DMS153 treated with DMSO at 0.1 percent for 48 hours (cell line): ENCODE measurements around the gene TNFRSF13B.
"Not testable (repeated sequence)": the region's sequence is repeated elsewhere in the genome, so short reads cannot be mapped to it uniquely, and the experiment has no call there.

Experiments used
- DNase-seq: peaks from one replicate; lab custom pipeline; 2025; ENCODE audit not compliant: unreplicated experiment; lab: John Stamatoyannopoulos, UW

Gene TNFRSF13B

DNA sequence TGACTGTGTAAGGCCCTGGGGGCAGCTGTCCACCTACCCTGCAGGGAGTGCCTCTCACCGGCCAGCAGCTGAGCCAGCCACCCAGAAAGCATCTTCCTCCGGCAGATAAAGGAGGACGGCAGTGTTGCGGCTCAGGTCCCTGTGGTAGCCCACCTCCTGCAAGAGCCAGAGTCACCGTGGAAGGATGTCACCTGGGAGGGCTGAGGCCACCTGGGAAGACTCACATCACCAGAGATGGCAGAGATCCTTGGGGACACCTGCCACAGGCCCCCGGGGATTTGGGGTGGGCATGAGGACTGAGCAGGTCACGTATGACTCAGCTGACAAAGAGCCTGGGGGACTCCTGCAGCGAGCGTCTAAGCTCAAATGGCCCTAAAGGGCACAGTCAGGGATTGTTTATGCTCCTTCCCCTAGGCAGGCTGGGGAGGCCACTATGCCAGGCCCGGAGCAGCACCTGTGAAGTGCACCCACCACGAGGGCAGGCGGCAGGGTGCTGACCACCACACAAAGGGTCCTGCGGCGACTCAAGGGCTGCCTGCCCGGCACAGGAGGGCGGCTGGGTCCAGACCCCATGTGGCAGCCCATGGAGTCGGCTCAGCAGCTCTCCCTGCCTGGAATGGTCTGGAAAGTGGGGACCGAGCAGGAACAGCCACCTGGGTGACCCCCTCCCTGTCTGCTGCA is 44.1 kb downstream of the TNFRSF13B start:
- DNase-seq, result no peak

DNA sequence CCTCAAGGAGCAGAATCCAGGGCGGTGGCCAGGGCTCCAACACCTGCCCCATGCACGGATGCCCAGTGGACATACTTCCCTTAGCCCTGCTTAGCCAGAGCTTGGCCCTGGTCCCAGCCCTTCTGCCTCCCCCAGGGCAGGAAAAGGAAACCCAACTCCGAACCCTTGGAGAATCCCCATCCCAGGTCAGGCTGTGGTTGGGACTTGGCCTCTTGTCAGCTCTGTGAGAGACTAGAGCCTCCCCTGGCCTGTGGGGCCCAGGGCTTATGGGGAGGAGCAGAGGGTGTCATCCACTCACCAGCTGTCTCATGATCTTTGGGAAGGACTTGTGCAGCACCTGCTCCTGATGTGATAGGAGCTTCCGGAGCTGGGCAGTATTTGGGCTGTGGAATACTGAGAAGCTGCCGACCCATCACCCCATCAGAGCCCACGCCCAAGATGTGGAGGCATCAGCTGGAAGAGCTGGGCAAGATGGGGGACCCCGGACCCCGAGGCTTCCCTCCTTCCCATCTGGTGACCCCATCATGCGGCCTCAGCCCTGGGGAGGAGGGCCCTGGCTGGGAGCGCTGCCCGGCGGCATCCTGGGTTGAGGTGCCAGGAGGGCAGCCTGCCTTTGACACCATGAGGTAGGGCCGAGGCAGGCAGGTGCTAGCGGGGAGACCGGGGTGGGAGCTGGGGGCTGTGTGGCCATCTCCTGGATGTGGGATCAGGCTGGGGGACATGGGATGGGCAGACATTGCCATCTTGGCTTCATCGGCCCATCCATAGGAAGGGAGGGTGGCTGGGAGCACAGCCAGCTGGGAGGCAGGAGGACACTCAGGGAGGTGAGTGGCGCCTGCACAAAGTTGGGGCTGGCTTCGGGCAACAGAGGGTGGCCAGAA is 45.1 kb downstream of the TNFRSF13B start:
- DNase-seq, result no peak

DNA sequence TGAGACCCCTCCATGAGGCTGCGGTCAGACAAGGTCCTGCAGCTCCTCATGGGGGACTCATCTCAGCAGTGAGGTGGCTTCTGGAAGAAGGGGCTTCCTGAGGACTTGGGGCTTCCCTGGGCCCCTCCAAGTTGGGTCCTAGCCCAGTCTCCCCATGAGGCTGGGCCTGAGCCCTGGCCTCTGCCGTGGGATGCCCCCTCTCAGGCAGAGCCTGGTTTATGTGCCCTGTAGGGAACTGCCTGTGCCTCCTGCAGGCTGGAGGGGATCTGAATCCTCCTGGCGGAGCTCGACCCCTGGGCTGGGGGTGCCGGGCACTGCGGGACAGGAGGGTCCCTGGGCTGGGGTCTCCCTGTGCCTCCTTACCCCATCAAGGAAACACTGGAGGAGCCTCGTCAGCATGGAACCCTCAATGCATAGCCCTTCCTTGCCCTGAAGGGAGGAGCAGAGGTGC is 45.8 kb downstream of the TNFRSF13B start:
- no peak for DNase-seq

DNA sequence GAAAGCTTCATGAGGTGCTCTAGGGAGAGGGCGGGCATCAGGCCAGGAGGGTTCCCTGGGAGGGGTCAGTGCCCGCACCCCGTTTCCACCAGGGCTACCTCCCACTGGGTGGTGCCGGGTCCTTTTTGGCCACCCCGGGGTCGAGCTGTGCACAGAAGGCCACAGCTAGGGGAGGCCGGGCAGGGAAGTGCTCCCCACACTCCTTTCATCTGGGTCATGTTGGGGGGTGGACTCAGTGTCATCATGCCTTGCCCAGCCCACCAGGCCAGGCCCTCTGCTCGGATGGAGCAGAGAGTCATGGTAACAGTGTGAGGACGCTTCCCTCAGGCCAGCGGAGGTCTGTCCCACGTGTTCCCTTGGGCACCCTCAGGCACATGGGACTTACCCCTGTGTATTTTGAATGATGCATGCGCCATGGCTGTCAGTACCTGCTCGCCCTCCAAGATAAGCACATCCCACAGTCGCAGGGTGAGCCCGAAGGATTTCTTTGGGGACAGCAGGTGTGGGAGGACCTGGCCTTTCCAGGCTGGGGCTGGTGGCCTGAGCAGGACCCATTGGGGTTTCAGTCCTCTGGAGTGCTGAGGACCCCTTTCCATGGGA is 46.4 kb downstream of the TNFRSF13B start:
- no peak for DNase-seq

DNA sequence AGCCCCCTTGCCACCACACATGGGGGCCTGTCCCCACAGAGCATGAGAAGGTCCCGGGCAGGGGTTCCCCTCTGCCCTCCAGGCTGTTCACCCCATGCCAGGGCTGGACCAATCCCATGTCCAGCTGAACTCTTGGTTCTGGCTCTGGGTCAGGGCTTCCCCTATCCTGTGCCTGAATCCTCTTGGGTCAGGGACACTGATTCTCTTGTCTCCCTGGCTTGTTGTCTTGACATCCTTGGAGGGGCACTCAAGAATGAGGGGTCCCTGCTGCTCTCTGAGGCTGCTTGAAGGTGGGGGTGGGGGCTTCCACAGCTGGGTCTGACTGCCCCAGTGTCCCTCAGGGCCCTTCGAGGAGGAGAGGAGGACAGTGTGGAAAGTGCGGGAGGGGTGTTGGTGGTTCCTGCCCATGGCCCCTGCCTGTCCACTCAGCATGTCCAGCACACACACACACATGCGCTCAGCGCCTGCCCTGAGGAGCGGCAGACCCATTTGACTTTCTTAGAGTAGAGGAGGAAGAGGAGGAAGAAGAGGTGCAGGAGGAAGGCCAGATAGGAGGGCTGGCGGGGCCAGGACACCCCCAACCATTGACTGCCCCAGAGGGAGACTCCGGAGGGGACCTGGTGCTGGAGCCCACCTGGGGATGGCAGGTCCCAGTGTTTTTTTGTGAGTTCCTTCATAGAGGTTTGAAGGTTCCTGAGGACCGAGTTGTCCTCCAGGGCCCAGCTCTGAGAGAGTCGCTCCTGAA is 47.0 kb downstream of the TNFRSF13B start:
- no peak for DNase-seq

DNA sequence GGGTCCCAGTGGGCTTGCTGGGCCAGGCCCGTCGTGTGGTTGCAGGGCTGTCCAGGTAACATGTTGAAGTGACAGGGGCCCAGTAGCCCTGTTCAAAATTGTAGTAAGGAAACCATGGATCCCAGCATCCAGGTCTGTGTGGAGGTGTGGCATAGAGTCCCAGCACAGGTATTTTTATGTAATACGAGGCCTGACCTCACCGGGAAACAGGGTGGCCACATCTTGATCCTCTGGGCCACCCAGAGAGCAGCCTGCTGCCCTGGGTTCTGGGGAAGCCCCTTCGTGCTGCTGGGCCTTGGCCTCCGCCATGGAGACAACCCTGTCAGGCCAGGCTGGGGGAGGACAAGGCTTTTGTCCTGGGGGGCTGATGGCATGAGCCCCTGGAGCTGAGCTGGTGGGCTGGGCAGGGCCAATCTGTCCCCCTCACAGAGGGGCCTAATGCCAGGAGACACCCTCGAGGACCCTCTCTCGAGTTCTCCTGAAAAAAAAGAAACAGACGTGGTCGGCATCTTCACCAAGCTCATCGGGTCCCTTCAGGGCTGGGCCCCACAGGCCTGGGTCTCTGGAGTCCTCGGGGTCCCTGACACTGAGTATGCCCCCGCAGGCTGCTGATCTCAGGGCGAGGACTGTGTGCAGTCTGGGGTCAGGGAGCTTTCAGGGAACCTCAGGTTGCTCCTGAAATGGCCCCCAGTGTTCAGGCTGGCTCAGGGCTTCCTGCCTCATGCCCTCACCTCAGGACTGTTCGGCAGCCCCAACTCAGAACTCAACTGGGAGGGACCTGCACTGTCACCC is 47.8 kb downstream of the TNFRSF13B start:
- DNase-seq, result no peak

DNA sequence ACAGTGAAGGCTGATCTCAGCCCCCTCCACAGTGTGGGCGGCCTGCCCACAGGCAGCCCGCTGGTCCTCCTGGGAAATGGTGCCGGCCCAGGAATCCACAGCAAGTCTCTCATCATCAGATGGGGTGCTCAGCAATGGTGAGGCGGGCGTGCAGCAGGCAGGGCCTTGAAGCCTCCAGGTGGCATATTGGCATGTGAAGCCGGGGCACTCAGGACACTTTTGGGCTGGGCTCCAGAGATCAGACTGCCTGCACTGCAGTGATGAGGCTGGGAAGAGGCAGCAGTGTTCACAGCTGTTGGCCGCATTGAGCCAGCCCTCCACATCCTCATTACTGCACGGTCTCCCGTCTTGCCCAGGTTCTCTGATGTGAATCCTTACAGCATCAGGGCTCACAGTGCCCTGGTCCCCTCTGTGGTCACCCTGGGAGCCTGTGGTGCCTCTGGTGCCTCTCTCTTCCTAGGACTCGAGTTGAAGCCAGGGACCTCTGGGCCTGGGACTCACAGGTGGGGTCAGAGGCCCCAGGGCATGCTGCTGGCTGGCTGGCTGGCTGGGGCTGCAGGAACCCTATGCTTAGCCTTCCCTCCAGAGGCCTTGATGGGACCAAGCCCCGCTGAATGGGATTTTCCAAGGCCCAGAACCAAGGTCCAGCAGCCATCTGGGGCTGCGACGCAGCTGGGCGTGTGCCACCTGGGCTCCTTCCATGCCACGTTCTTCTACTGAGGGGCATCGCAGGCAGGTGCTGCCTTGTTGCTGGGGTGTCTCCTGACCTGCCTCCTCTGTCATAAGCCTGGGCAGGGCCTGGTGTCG is 48.6 kb downstream of the TNFRSF13B start:
- no peak for DNase-seq

DNA sequence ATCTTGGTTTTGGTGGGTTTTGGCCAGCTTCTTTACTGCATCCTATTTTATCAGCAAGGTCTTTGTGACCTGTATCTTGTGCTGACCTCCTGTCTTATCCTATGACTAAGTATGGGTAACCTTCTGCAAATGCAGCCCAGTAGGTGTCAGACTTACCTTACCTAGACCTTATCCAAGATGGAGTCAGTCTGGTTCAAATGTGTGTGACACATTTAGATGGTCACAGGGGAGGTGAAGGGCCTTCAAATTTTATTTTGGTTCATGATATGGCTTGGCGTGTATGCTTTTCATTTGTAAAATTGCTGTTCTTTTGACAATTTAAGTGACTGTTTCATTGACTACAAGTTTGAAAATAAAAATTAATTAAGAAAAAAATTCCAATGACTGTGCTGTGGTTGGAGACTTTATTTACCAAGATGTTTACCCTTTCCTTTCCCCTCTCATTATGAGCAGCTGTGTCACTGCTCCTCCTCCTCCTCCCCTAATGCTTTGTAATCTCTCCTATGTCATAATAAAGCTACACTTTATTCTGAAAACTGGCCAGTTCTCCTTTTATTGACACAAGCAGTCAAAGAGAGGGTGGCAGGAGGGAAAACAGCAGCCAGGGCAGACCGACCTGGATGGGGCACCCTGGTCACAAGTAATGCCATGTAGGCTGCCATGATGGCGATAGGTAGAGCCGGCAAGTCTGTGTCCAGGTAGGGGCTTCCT is 49.4 kb downstream of the TNFRSF13B start:
- DNase-seq, result no peak

DNA sequence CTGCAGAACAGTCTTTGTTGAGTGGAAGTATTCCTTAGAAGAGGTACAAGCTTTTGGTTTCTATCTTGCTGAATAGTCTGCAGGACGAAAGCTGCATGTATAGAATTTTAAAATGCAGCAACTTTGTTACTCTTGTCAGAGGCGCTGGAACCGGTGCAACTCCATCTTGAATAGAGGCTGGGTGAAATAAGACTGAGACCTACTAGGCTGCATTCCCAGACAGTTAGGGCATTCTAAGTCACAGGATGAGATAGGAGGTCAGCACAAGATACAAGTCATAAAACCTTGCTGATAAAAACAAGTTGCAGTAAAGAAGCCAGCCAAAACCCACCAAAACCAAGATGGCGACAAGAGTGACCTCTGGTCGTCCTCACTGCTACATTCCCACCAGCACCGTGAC is 50.5 kb downstream of the TNFRSF13B start:
- not testable (repeated sequence) for DNase-seq

DNA sequence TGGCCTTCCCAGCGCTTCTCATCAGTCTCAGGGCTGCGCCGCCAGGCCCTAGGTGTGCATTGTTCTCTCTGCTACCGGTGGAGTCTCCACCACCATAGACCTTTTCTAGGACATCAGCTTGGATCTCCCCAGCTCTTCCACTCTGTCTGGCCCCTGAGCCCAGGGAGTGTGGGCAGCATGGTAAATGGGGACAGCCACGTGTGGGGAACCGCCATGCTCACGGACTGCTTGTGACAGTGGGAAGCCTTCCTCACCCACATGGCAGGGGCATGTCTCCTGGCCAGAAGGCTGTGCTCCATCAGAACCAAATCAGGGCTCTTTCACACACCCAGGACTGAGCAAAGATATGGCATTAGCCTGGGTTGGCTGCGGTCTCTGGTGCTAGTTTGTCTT is 51.3 kb downstream of the TNFRSF13B start:
- no peak for DNase-seq

DNA sequence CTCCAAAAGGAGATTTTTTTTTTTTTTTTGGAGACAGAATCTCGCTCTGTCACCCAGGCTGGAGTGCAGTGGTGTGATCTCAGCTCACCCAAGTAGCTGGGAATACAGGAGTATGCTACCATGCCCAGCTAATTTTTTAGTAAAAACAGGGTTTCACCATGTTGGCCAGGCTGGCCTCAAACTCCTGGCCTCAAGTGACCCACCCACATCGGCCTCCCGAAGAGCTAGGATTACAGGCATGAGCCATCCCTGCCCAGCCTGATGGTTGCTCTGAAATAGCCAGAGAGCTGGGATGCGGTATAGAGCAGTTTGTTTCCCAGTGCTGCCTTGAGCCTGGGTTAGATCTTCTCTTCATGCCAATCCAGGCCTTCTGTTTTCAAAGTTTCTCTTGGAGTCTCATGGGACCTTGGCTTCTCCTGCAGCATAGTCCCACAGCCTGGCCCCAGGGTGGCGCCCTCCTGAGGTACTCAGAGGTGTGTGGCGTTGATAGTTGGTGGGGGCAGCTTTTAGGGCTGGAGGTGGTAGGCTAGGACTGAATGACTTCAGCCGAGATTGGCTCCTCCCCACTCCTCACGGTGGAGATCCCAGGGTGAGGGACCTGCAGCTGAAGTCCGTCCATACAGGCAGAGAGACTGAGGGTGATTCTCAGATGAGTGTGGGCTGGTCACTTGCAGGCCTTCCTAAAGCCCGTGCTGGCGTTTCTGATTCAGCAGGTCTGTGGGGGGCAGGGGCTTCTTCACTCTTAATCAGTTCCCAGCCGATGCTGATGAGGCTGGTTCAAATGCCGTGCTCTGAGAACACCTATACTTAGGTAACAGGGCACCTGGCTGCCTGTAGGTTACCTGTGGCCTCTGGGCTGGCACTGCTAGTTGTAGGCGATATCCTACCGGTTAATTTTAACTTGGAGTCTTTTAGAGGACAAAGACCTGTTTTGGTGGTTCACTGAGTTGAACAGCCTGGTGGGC is 52.0 kb downstream of the TNFRSF13B start:
- no peak for DNase-seq

DNA sequence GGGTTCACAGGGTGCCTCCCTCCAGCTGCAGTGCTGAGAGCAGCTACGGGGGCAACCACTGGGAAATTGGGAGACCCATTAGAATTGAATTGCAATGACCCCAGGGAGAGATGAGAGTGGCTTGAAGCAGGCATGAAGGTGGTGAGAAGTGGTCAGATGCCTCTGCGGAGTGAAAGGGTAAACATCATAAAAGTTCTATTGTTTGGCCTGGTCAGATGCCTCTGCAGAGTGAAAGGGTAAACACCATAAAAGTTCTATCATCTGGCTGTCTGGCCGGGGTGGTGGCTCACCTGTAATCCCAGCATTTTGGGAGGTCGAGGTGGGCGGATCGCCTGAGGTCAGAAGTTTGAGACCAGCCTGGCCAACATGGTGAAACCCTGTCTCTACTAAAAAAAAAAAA is 53.5 kb downstream of the TNFRSF13B start:
- DNase-seq, result no peak

DNA sequence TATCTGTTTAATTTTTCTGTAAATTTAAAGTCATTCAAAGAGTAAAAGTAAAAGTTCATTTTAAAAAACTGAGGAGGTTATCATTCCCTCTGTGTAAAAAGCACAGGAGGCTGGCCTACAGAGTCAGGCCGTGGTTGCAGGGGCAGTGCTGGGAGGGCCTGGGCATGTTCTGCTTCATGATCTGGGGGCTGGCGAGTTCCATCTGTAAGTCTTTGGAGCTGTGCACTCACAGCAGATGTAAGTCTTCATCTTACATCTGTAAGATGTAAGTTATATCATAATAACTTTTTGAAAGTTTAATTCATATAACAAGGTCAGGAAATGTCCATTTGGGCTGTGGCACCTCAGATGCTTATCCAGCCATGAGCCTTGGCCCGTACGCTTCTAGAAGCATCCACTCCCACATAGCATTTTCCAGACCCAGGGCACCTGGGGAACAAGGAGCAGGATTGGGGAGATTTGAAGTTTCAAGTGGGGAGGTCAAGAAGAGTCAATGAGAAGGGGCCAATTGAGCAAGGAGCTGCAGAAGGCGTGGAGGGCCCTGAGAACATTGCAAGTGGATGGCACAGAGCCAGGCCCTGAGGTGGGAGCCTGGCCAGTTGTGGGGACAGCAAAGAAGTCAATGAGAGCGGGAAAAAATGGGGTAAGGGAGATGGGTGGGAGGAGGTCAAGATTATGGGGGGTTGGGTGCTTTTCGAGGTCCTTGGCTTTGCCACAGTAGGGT is 54.1 kb downstream of the TNFRSF13B start:
- no peak for DNase-seq

DNA sequence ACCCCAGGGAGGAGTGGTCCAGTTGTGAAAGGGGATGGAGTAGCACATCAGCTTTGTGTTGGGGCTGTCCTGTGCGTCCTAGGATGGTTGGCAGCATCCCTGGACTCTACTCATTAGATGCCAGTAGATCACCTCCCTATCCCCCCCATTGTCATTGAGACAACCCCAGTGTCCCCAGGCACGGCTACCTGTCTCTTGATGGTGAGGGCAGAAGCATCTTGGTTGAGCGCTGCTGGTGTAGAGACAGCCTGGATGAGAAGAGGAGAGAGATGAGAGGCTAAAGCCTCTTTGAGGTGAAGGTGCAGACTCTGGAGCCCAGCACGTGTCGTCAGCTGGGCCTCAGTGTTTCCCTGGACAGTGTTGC is 55.4 kb downstream of the TNFRSF13B start:
- no peak for DNase-seq

DNA sequence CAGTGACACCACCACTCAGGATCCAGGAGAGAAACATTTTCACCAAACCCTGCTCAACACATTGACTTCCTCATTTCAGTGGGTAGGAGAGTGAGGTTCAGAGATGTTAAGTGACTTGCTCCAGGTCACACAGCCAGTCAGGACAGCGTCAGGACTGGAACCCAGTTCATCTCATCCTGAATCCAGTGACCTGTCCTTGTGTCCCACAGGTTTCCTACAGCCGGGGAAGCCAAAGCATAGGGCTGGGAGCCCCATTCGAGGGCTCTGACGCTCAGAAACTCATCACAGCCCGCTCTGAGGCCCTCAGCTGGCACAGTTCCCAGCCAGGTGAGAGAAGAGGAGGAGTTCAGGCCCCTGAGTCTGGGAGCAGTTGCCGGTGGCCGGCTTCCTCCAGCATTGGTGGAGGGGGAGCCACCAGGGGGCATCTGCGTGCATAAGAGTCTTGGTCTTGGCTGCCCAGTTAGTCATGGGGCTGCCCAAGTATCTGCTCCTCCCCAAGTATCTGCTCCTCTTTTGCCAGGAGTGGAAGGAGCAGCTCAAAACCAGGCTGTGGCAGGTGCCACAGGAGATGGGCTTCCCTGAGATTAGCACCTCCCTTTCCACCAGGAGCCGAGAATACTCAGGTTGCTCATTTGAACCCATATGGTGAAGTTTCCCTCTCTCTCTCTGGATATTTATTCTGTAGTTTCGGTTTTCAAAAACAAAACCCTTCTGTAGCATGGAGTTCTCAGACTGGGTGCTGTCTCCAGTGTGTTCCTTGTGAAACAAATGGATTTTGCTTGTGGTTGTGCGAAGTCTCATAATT is 56.0 kb downstream of the TNFRSF13B start:
- DNase-seq, result peak; percentile 1

DNA sequence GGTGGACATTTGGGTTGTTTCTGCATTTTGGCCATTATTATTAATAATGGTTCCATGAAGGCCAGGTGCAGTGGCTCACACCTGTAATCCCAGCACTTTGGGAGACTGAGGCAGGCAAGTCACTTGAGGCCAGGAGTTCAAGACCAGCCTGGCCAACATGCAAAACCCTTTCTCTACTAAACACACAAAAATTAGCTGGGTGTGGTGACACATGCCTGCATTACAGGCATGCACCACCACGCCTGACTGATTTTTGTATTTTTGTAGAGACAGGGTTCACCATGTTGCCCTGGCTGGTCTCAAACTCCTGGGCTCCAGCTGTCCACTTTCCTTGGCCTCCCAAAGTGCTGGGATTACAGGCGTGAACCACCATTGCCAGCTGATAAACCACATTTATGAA is 58.5 kb downstream of the TNFRSF13B start:
- no peak for DNase-seq
